GM13976 (cell line): Measurements from ENCODE around the gene ATP8B4.

Experiments
- DNase-seq: peaks from one replicate; pipeline ENCODE4 v3.0.0; 2012; ENCODE audit warnings: low spot score
- CTCF ChIP-seq: IDR thresholded peaks from 2 replicates; pipeline ENCODE4 v1.5.1; 2012; ENCODE audit warnings: borderline replicate concordance, mild to moderate bottlenecking; ENCODE audit not compliant: insufficient read depth; ENCODE audit errors: extremely low read depth, missing control alignments, control extremely low read depth
- in situ Hi-C: fragments of 300-500 bp; cut with MboI; formaldehyde crosslinking; loops from one replicate; pipeline ENCODE4 v1.12.0; 2022; ENCODE audit warnings: low sequenced_read_pairs, mixed read lengths, inconsistent platforms; ENCODE audit not compliant: unreplicated experiment

Gene ATP8B4, protein sequence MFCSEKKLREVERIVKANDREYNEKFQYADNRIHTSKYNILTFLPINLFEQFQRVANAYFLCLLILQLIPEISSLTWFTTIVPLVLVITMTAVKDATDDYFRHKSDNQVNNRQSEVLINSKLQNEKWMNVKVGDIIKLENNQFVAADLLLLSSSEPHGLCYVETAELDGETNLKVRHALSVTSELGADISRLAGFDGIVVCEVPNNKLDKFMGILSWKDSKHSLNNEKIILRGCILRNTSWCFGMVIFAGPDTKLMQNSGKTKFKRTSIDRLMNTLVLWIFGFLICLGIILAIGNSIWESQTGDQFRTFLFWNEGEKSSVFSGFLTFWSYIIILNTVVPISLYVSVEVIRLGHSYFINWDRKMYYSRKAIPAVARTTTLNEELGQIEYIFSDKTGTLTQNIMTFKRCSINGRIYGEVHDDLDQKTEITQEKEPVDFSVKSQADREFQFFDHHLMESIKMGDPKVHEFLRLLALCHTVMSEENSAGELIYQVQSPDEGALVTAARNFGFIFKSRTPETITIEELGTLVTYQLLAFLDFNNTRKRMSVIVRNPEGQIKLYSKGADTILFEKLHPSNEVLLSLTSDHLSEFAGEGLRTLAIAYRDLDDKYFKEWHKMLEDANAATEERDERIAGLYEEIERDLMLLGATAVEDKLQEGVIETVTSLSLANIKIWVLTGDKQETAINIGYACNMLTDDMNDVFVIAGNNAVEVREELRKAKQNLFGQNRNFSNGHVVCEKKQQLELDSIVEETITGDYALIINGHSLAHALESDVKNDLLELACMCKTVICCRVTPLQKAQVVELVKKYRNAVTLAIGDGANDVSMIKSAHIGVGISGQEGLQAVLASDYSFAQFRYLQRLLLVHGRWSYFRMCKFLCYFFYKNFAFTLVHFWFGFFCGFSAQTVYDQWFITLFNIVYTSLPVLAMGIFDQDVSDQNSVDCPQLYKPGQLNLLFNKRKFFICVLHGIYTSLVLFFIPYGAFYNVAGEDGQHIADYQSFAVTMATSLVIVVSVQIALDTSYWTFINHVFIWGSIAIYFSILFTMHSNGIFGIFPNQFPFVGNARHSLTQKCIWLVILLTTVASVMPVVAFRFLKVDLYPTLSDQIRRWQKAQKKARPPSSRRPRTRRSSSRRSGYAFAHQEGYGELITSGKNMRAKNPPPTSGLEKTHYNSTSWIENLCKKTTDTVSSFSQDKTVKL

DNA sequence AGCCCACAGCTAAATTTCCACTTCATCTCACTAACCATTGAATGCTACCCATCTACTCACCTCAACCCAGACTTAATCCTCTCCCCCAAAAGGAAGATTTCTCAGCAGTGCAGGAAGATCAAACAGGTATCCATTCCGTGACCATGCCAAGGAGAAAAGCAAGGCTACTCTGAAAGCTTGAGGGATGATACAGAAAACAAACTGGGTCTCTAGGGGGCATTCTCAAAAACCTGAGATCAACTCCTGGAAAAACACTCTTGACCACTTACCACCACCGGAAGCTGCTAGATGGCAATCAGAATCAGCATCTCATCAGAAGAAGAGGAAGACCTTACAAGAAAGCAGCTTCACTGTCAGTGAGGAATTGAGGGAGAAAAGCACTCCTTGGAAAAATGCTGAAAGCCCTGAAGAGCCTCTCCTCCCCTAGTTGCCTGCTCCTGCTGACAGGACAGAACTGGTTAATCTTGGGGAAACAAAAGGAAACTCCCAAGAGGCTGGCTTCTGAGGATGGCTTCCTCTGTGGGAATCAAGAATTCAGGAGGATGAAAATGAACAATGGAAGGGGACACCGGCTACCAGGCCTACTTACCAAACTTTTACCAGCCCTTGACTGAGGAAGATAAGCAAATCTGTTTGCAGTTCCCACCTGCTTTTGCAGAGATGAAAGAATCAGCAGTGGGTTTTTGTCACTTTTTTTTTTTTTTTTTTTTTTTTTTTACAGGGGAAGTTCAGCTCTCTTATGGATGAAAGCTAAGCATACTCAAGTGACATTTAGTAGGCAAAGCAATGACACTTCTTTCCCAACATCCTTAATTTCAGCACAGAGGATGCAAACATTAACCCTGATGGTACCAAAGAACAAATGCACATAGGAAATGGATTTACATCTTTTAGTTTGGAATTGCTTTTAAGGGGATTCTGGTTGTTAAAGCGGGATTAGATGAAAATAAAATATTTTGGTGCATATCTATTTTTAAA, at the start of gene ATP8B4:
Gene ATP8B4, minus strand, starts transcription at position 171 of the 978 bp plus-strand sequence. CDS start 12,267 bp downstream, outside the sequence.
- in situ Hi-C loops, result no loop called here
- no peak for TF ChIP-seq CTCF
- DNase-seq, result no peak

DNA sequence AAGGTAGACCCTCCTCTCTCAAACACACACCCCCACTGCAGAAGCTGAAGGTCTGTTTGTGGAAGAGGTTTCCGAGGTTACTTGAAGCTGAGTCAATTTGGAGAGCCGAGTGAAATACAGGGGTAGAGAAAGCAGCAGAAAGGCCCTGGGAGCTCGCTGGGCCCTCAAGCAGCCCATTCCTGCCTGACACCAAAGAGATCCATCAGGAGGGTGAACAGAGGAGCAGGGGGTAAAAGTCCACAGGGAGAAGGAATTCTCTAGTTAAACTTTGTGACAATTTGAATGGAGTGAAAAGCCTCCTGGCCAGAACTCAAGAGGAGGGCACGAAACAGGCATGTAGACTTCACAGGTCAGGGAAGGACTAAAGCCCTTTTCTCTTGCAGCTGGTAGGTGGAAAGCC, 49.3 kb upstream of the ATP8B4 start:
- in situ Hi-C loops, result no loop called here
- DNase-seq, result no peak
- TF ChIP-seq CTCF, result no peak

GRCh38 chr15:50167110-50167509, 48.1 kb upstream of the ATP8B4 start:
- no peak for DNase-seq
- TF ChIP-seq CTCF, result no peak
- in situ Hi-C loops, result no loop called here

- no peak for TF ChIP-seq CTCF
- no peak for DNase-seq
- in situ Hi-C loops, result no loop called here
Measured at GRCh38 chr15:50166216-50166615, 47.2 kb upstream of the ATP8B4 start.

DNA sequence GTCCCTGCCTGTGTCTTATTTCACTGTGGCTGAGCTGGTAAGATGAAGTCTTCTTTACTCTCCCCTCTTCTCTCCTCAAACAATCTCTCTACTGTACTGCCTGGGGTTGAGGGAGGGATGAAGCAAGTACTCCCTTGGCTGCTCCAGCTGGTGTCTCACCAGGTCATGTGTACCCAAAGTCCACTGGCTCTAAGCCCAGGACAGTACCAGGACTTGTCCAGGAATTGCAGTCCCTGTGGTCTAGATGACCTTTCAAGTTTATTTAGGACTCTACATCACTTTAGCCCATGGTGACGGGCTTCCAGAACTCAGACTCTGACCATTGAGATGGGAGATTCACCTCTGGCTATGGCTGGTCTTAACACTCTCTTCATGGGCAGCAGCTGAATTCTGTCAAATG, 45.4 kb upstream of the ATP8B4 start:
- no peak for TF ChIP-seq CTCF
- in situ Hi-C loops, result no loop called here
- no peak for DNase-seq
